H1 (cell line): Measurements from ENCODE around the gene CORO2B. TPM values are rescaled to one million over a fixed set of nuclear protein-coding genes. Genes with fewer than 3 reads are reported as not detected.
A peak's percentile ranks its signal among the peaks of the same experiment; 100 is the strongest.

Experiments
- CTCF ChIA-PET: fragments of 300-600 bp; sonication (Branson Sonifier 250); formaldehyde crosslinking; loops from one replicate; lab custom pipeline; 2021; ENCODE audit not compliant: partially characterized antibody; lab: Charles Lee
- POLR2A ChIA-PET: fragments of 300-600 bp; sonication (Branson Sonifier 250); formaldehyde crosslinking; loops from one replicate; lab custom pipeline; 2021; ENCODE audit warnings: inconsistent platforms; ENCODE audit not compliant: partially characterized antibody; lab: Charles Lee
- DNase-seq, 2 experiments: peaks; one replicate each; pipeline versions ENCODE4 v3.0.0 to v3.0.0-alpha.2; 2010 to 2022; ENCODE audit warnings: low spot score in 2 of 2, low read depth in 1 of 2, mixed read lengths in 1 of 2
- FAIRE-seq: peaks from 2 replicates; lab custom pipeline; 2011; peaks lifted over from hg19 to GRCh38; lab: Jason Lieb, UNC
- H2AFZ ChIP-seq: 2 replicates; pipeline ENCODE4 v1.8.1; 2012; ENCODE audit warnings: low read length, inconsistent platforms
- H2AK5ac ChIP-seq: 2 replicates; pipeline ENCODE4 v1.6.1; 2013; ENCODE audit warnings: low read depth, low read length
- H2BK120ac ChIP-seq: replicated peaks from 2 replicates; pipeline ENCODE3; 2013; ENCODE audit warnings: low read depth, low read length, inconsistent platforms
- H2BK12ac ChIP-seq: 2 replicates; pipeline ENCODE4 v1.6.1; 2013; ENCODE audit warnings: low read depth, low read length
- H2BK15ac ChIP-seq: 2 replicates; pipeline ENCODE4 v1.6.1; 2013; ENCODE audit warnings: low read length
- H2BK20ac ChIP-seq: 2 replicates; pipeline ENCODE4 v1.6.1; 2013; ENCODE audit warnings: low read length
- H2BK5ac ChIP-seq: 2 replicates; pipeline ENCODE4 v1.6.1; 2013; ENCODE audit warnings: low read depth, low read length
- H3K14ac ChIP-seq: 2 replicates; pipeline ENCODE4 v1.6.1; 2013; ENCODE audit warnings: inconsistent platforms; ENCODE audit not compliant: insufficient read length
- H3K18ac ChIP-seq: 2 replicates; pipeline ENCODE4 v1.6.1; 2013; ENCODE audit warnings: low read length; ENCODE audit errors: extremely low read depth
- H3K23ac ChIP-seq: 2 replicates; pipeline ENCODE4 v1.6.1; 2013; ENCODE audit warnings: inconsistent platforms; ENCODE audit not compliant: insufficient read length
- H3K23me2 ChIP-seq: 2 replicates; pipeline ENCODE4 v1.6.1; 2013; ENCODE audit warnings: low read depth, low read length
- H3K27ac ChIP-seq: 2 replicates; pipeline ENCODE4 v1.6.1; 2011; ENCODE audit warnings: low read depth, low read length, inconsistent platforms
- H3K27me3 ChIP-seq, 4 experiments: replicated peaks in 1 of 4; 1 replicate in 1 of 4; 2 replicates in 3 of 4; pipeline versions ENCODE4 v1.6.1 to v1.8.1; 2011 to 2013; ENCODE audit warnings: low read length in 3 of 4, mild to moderate bottlenecking in 3 of 4, inconsistent platforms in 2 of 4, mixed read lengths in 2 of 4, moderate library complexity in 1 of 4; ENCODE audit not compliant: control insufficient read depth in 3 of 4, insufficient read depth in 3 of 4; ENCODE audit errors: extremely low read depth in 1 of 4
- H3K36me3 ChIP-seq, 4 experiments: 2 replicates each; pipeline versions ENCODE4 v1.6.1 to v1.8.1; 2011 to 2013; ENCODE audit warnings: mild to moderate bottlenecking in 4 of 4, low read length in 3 of 4, moderate library complexity in 2 of 4, control low read depth in 1 of 4, inconsistent platforms in 1 of 4; ENCODE audit not compliant: insufficient read depth in 4 of 4, control insufficient read depth in 2 of 4
- H3K4ac ChIP-seq: replicated peaks from 2 replicates; pipeline ENCODE3; 2013; ENCODE audit warnings: low read length, low read depth, mixed read lengths, inconsistent platforms; ENCODE audit not compliant: insufficient read length
- H3K4me1 ChIP-seq, 4 experiments: replicated peaks in 1 of 4; 1 replicate in 1 of 4; 2 replicates in 3 of 4; pipeline versions ENCODE4 v1.6.1 to v1.8.1; 2011 to 2013; ENCODE audit warnings: low read length in 3 of 4, inconsistent platforms in 2 of 4, mixed read lengths in 1 of 4; ENCODE audit not compliant: insufficient read depth in 4 of 4, control insufficient read depth in 3 of 4
- H3K4me2 ChIP-seq, 2 experiments: 2 replicates each; pipeline versions ENCODE4 v1.6.1 to v1.8.1; 2011 to 2013; ENCODE audit warnings: low read depth in 2 of 2, low read length in 2 of 2, control low read depth in 1 of 2, inconsistent platforms in 1 of 2, mild to moderate bottlenecking in 1 of 2; ENCODE audit not compliant: insufficient read depth in 1 of 2
- H3K4me3 ChIP-seq, 4 experiments: fragments of 200-600, 300-600 bp in 1 of 4; sonication (generic), shearing (Covaris generic), sonication (Bioruptor Twin) in 1 of 4; 2 replicates each; pipeline versions ENCODE4 v1.5.1 to v1.8.1; 2011 to 2016; ENCODE audit warnings: low read length in 4 of 4, low read depth in 3 of 4, control low read depth in 2 of 4, inconsistent platforms in 2 of 4, mild to moderate bottlenecking in 2 of 4, mixed read lengths in 1 of 4, moderate library complexity in 1 of 4; ENCODE audit not compliant: insufficient read depth in 2 of 4; ENCODE audit errors: extremely low read depth in 1 of 4
- H3K56ac ChIP-seq: replicated peaks from 2 replicates; pipeline ENCODE3; 2013; ENCODE audit warnings: low read depth, mild to moderate bottlenecking, mixed read lengths, low read length, inconsistent platforms; ENCODE audit not compliant: insufficient read length
- H3K79me1 ChIP-seq: 2 replicates; pipeline ENCODE4 v1.6.1; 2013; ENCODE audit warnings: low read depth, low read length, control low read depth
- H3K79me2 ChIP-seq, 2 experiments: 2 replicates each; pipeline versions ENCODE4 v1.6.1 to v1.8.1; 2012 to 2013; ENCODE audit warnings: low read length in 2 of 2, mild to moderate bottlenecking in 2 of 2, inconsistent platforms in 1 of 2; ENCODE audit not compliant: insufficient read depth in 2 of 2, control insufficient read depth in 1 of 2
- H3K9ac ChIP-seq, 4 experiments: replicated peaks in 1 of 4; 1 replicate in 1 of 4; 2 replicates in 3 of 4; pipeline versions ENCODE4 v1.6.1 to v1.8.1; 2011 to 2013; ENCODE audit warnings: low read depth in 3 of 4, low read length in 3 of 4, control low read depth in 2 of 4, mild to moderate bottlenecking in 2 of 4, moderate library complexity in 2 of 4, inconsistent platforms in 1 of 4; ENCODE audit errors: extremely low read depth in 1 of 4
- H3K9me3 ChIP-seq, 2 experiments: 2 replicates each; pipeline versions ENCODE4 v1.6.1 to v1.8.1; 2012 to 2013; ENCODE audit warnings: mild to moderate bottlenecking in 2 of 2, moderate library complexity in 2 of 2, control low read depth in 1 of 2, inconsistent platforms in 1 of 2, low read depth in 1 of 2, low read length in 1 of 2, mixed read lengths in 1 of 2; ENCODE audit not compliant: insufficient read depth in 2 of 2
- H4K20me1 ChIP-seq, 2 experiments: replicated peaks in 1 of 2; 2 replicates each; pipeline versions ENCODE3 to v1.8.1; 2011 to 2013; ENCODE audit warnings: inconsistent platforms in 2 of 2, low read length in 2 of 2, mild to moderate bottlenecking in 1 of 2; ENCODE audit not compliant: insufficient read depth in 2 of 2, control insufficient read depth in 1 of 2
- H4K5ac ChIP-seq: 2 replicates; pipeline ENCODE4 v1.6.1; 2013; ENCODE audit warnings: low read length, low read depth, mixed read lengths, inconsistent platforms; ENCODE audit not compliant: insufficient read length
- H4K8ac ChIP-seq: 2 replicates; pipeline ENCODE4 v1.8.0; 2013; ENCODE audit warnings: mild to moderate bottlenecking, moderate library complexity, low read length, inconsistent platforms; ENCODE audit not compliant: insufficient read depth; ENCODE audit errors: extremely low read depth
- H4K91ac ChIP-seq: replicated peaks from 2 replicates; pipeline ENCODE3; 2013; ENCODE audit warnings: low read length, mixed read lengths, inconsistent platforms; ENCODE audit not compliant: insufficient read length
- BACH1 ChIP-seq: IDR thresholded peaks from 2 replicates; pipeline ENCODE4 v1.6.1; 2012; ENCODE audit warnings: low read length, improper control_type of control experiment
- BRCA1 ChIP-seq: IDR thresholded peaks from 2 replicates; pipeline ENCODE4 v1.6.1; 2012; ENCODE audit warnings: low read depth, low read length, improper control_type of control experiment
- CEBPB ChIP-seq: IDR thresholded peaks from 2 replicates; pipeline ENCODE4 v1.6.1; 2012; ENCODE audit warnings: low read depth, low read length
- RBBP5 ChIP-seq: IDR thresholded peaks from 2 replicates; pipeline ENCODE4 v1.7.1; 2012; ENCODE audit warnings: low read depth, mild to moderate bottlenecking, inconsistent platforms, low read length, moderate library complexity, borderline replicate concordance
- SP2 ChIP-seq: IDR thresholded peaks from 2 replicates; pipeline ENCODE4 v1.6.1; 2012; ENCODE audit warnings: mild to moderate bottlenecking, low read length, inconsistent platforms
- SP4 ChIP-seq: IDR thresholded peaks from 2 replicates; pipeline ENCODE4 v1.6.1; 2012; ENCODE audit warnings: low read length, inconsistent platforms
- TAF1 ChIP-seq: IDR thresholded peaks from 2 replicates; pipeline ENCODE4 v1.6.1; 2011; ENCODE audit warnings: mild to moderate bottlenecking, low read depth, low read length
- TEAD4 ChIP-seq: IDR thresholded peaks from 2 replicates; pipeline ENCODE4 v1.6.1; 2012; ENCODE audit warnings: low read depth, low read length, inconsistent platforms, mixed read lengths
- WGBS, 2 experiments: shearing (Covaris generic) in 1 of 2; methylation state at CpG; one replicate each; pipeline versions ENCODE4 v1.1.6 to v1.1.7; 2013 to 2015; ENCODE audit warnings: low lambda C conversion rate in 2 of 2, mixed read lengths in 2 of 2, inconsistent platforms in 1 of 2, low coverage in 1 of 2, missing lambda C conversion rate in 1 of 2; ENCODE audit not compliant: insufficient replicate concordance in 2 of 2, insufficient coverage in 1 of 2, insufficient read length in 1 of 2; ENCODE audit errors: extremely low coverage in 1 of 2, missing lambda C conversion rate in 1 of 2; 5-methylcytosine and 5-hydroxymethylcytosine counted together
- polyA plus RNA-seq, 7 experiments: library from polyadenylated mRNA; depleted of rRNA in 3 of 7; stranded (reverse) in 5 of 7; unstranded in 2 of 7; fragments of >200 nt in 5 of 7; fragments of 200-250 nt in 2 of 7; gene quantifications; 1 replicate in 5 of 7; 2 replicates in 1 of 7; 4 replicates in 1 of 7; pipeline versions ENCODE4 v1.2.1 to v1.2.3, GENCODE V29; 2011 to 2013; ENCODE audit warnings: missing spikeins in 2 of 7, mixed read lengths in 2 of 7
- total RNA-seq: library from RNA; stranded (reverse); fragmentation: NEBNext Ultra II Directional; extraction: Animal tissue kit (Norgen Biotek cat#: 25700); gene quantifications from 2 replicates; pipeline ENCODE4 v1.2.1, GENCODE V29; 2021

The CORO2B gene
- total and polyA plus RNA-seq, 2 of the 8 experiments (the other 6 are each of a cell fraction or from before 2014, with no cell fraction given), result 3.4 to 6.7 TPM

DNA sequence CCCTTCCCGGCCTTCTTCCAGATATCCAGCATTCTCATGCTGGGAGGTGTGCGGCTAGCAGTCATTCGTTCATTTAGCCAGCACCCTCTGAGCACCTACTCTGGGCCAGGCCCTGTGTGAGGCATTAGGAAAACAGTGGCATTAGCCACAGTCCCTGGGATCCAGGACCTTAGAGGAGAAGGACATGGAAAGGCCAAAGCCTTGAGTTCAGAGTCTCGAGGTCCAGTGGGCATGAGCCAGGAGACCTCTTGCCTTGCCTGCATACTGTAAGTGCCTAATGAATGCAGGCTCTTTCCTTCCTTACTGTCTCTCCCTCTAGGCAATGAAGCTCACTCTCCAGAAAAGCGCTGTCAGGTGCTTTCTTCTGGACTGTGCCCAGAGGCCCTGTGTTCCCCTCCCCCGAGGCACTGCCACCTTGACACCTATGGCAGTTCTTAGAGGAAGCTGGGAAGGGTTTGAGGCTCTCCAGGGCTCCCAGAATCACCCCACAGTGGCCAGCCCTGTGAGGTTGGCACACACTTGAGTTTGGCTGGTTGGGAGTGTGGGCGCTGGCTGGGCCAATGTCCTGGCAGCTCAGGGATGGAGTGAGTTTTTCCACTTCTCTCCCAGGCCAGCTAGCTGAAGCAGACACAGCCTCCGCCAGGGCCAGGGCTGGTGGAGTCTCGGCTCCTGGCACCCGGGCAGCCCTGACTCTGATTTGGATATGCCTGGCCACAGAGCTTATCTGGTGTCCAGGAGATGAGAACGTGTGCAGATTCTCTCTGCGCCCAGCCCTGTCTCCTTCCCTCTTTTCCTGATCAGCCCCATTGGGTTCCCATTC lies 5.4 kb downstream of the CORO2B start:
- no peak overlapping the region for H3K4ac ChIP-seq
- H2BK5ac ChIP-seq, result no peak overlapping the region
- no peaks in the 10 kb centered on the region; the same call in 1 of the 2 replicates for H3K79me1 ChIP-seq
- H4K8ac ChIP-seq, result peak overlapping the region; percentile 1; the same call in 1 of the 2 replicates
- no peaks in the 10 kb centered on the region for H3K9me3 ChIP-seq
- H3K23ac ChIP-seq, result no peak overlapping the region
- H3K27ac ChIP-seq, result no peak overlapping the region
- no peak overlapping the region for H4K5ac ChIP-seq
- H4K20me1 ChIP-seq, result no peaks in the 10 kb centered on the region
- peaks cover 1 to 19% (median 8%) of the 10 kb centered on the region in 4 experiments for H3K4me1 ChIP-seq
- no peak overlapping the region for H2AK5ac ChIP-seq
- peak overlapping the region; percentile 12; the same call in 1 of the 2 replicates for H3K18ac ChIP-seq
- no peaks in the 10 kb centered on the region for H3K36me3 ChIP-seq
- peaks cover 4% of the 10 kb centered on the region; the same call in 1 of the 2 replicates for H3K23me2 ChIP-seq
- H3K14ac ChIP-seq, result no peak overlapping the region
- no peak overlapping the region for H2BK120ac ChIP-seq
- H3K4me3 ChIP-seq, result no peak overlapping the region
- H2BK20ac ChIP-seq, result no peak overlapping the region
- TF ChIP-seq TEAD4 (no peak), SP4 (no peak), BRCA1 (no peak), CEBPB (no peak), RBBP5 (no peak), TAF1 (no peak), BACH1 (no peak), SP2 (no peak)
- ChIA-PET CTCF (interaction anchor here (1.1 to 4.9 kb wide), 6 partner anchors 10 to 91 kb away, joined by 3 to 26 read pairs (median 4); no protein-coding TSS in a partner anchor), POLR2A (interaction anchor here (1.3 kb wide), 1 partner anchor 10 kb away, joined by 3 read pairs; no protein-coding TSS in a partner anchor)
- H3K4me2 ChIP-seq, result no peak overlapping the region
- peaks cover 0 to 9% (median 9%) of the 10 kb centered on the region in 4 experiments; a peak in 4 of 7 replicates for H3K27me3 ChIP-seq
- H4K91ac ChIP-seq, result peak overlapping the region; percentile 45
- H3K79me2 ChIP-seq, result no peaks in the 10 kb centered on the region; a peak in 1 of 4 replicates
- FAIRE-seq (no peak), DNase-seq (no peak)
- peak overlapping the region; percentile 65; the same call in 1 of the 2 replicates for H2BK15ac ChIP-seq
- H3K56ac ChIP-seq, result no peak overlapping the region
- H2BK12ac ChIP-seq, result no peak overlapping the region
- WGBS, 2 experiments, result 89% methylated on average over 12 of the region's 12 CpGs; no CpG with 5 or more reads in 1 of the 2 experiments
- H2AFZ ChIP-seq, result no peak overlapping the region
- no peak overlapping the region for H3K9ac ChIP-seq
